Activated CD4-positive, alpha-beta T cell treated with anti-CD3 and anti-CD28 coated beads, Interleukin-2, amount 10 ng/mL, durations not matched to agents 7 days and 5 days (primary cell): ENCODE data around the gene CCDC17. TPM values are rescaled to one million over a fixed set of nuclear protein-coding genes. Genes with fewer than 3 reads are reported as not detected.
"Not testable (repeated sequence)": the region's sequence is repeated elsewhere in the genome, so short reads cannot be mapped to it uniquely, and the experiment has no call there.

Experiments
- CTCF ChIA-PET: fragments of 350-600 bp; sonication (Branson Sonifier 250); formaldehyde crosslinking; loops from one replicate; lab custom pipeline; 2021; ENCODE audit warnings: antibody characterized with exemption; lab: Charles Lee
- POLR2A ChIA-PET: fragments of 350-600 bp; sonication (Branson Sonifier 250); formaldehyde crosslinking; loops from one replicate; lab custom pipeline; 2021; ENCODE audit warnings: antibody characterized with exemption; lab: Charles Lee
- DNase-seq: peaks from one replicate; pipeline ENCODE4 v3.0.0-alpha.2; 2020
- H3K27ac Mint-ChIP-seq: one replicate; pipeline ENCODE4 v1.8.0; 2021; ENCODE audit warnings: mild to moderate bottlenecking, moderate library complexity, mixed read lengths
- H3K27me3 Mint-ChIP-seq: one replicate; pipeline ENCODE4 v1.8.0; 2021; ENCODE audit warnings: mixed read lengths
- H3K36me3 Mint-ChIP-seq: one replicate; pipeline ENCODE4 v1.8.0; 2021; ENCODE audit warnings: low read depth, mixed read lengths
- H3K4me1 Mint-ChIP-seq: one replicate; pipeline ENCODE4 v1.8.0; 2021; ENCODE audit warnings: mixed read lengths
- H3K4me3 Mint-ChIP-seq: one replicate; pipeline ENCODE4 v1.8.0; 2021; ENCODE audit warnings: mild to moderate bottlenecking, moderate library complexity, mixed read lengths
- H3K9me3 Mint-ChIP-seq: one replicate; pipeline ENCODE4 v1.8.0; 2021; ENCODE audit warnings: mixed read lengths
- total RNA-seq, 2 experiments: library from RNA; stranded (reverse); gene quantifications; one replicate each; pipeline ENCODE4 v1.2.3, GENCODE V29; 2021

Gene CCDC17
- total RNA-seq, 2 experiments from 2014 or later = 2.3 to 3.3 TPM

GRCh38 chr1:45619149-45619921, 4.5 kb downstream of the CCDC17 start:
- H3K27me3 Mint-ChIP-seq = no peaks in the 10 kb centered on the region
- H3K9me3 Mint-ChIP-seq = no peaks in the 10 kb centered on the region
- peaks cover 43% of the 10 kb centered on the region for H3K36me3 Mint-ChIP-seq
- H3K4me3 Mint-ChIP-seq = no peak overlapping the region
- peak overlapping the region; percentile 74 for H3K27ac Mint-ChIP-seq
- no peak for DNase-seq
- CTCF ChIA-PET = interaction anchor here (1.3 kb wide), 1 partner anchor 10 kb away, joined by 3 read pairs; no protein-coding TSS in a partner anchor
- H3K4me1 Mint-ChIP-seq = no peaks in the 10 kb centered on the region
- POLR2A ChIA-PET = interaction anchor here (0.7 kb wide), 1 partner anchor 36 kb away, joined by 3 read pairs; no protein-coding TSS in a partner anchor

GRCh38 chr1:45617618-45618017, 6.2 kb downstream of the CCDC17 start:
- H3K27me3 Mint-ChIP-seq = no peaks in the 10 kb centered on the region
- H3K9me3 Mint-ChIP-seq = no peaks in the 10 kb centered on the region
- DNase-seq = no peak
- H3K4me3 Mint-ChIP-seq = no peak overlapping the region
- POLR2A ChIA-PET = no interaction called here
- peaks cover 43% of the 10 kb centered on the region for H3K36me3 Mint-ChIP-seq
- CTCF ChIA-PET = no interaction called here
- no peaks in the 10 kb centered on the region for H3K4me1 Mint-ChIP-seq
- H3K27ac Mint-ChIP-seq = no peak overlapping the region

- Mint-ChIP-seq H3K4me1 (no peaks in the 10 kb centered on the region), H3K27ac (no peak overlapping the region), H3K4me3 (no peak overlapping the region), H3K27me3 (no peaks in the 10 kb centered on the region), H3K36me3 (peaks cover 50% of the 10 kb centered on the region), H3K9me3 (no peaks in the 10 kb centered on the region)
- DNase-seq = no peak
- ChIA-PET CTCF (no interaction called here), POLR2A (no interaction called here)
Measured at GRCh38 chr1:45615885-45616284, 8.0 kb downstream of the CCDC17 start.

- DNase-seq = no peak
- Mint-ChIP-seq H3K9me3 (no peaks in the 10 kb centered on the region), H3K4me3 (no peak overlapping the region), H3K4me1 (peaks cover 5% of the 10 kb centered on the region), H3K27ac (no peak overlapping the region), H3K27me3 (no peaks in the 10 kb centered on the region), H3K36me3 (peaks cover 64% of the 10 kb centered on the region)
- ChIA-PET POLR2A (no interaction called here), CTCF (interaction anchor here (0.9 to 1.5 kb wide), 2 partner anchors 16 to 20 kb away, joined by 3 to 5 read pairs; no protein-coding TSS in a partner anchor)
Measured at GRCh38 chr1:45612941-45613579, 10.8 kb downstream of the CCDC17 start.

GRCh38 chr1:45610589-45611226, 13.1 kb downstream of the CCDC17 start:
- no peaks in the 10 kb centered on the region for H3K27me3 Mint-ChIP-seq
- POLR2A ChIA-PET = no interaction called here

GRCh38 chr1:45608175-45609156, 15.4 kb downstream of the CCDC17 start:
- POLR2A ChIA-PET = no interaction called here
- CTCF ChIA-PET = no interaction called here
- DNase-seq = no peak
- no peaks in the 10 kb centered on the region for H3K9me3 Mint-ChIP-seq
- no peak overlapping the region for H3K4me3 Mint-ChIP-seq
- peak overlapping the region; percentile 44 for H3K27ac Mint-ChIP-seq
- H3K4me1 Mint-ChIP-seq = peaks cover 29% of the 10 kb centered on the region
- H3K27me3 Mint-ChIP-seq = no peaks in the 10 kb centered on the region
- peaks cover 65% of the 10 kb centered on the region for H3K36me3 Mint-ChIP-seq

More at GRCh38 chr1:45610589-45611226, 13.1 kb downstream of the CCDC17 start:
- Mint-ChIP-seq H3K4me3 (no peak overlapping the region), H3K4me1 (peaks cover 22% of the 10 kb centered on the region), H3K9me3 (no peaks in the 10 kb centered on the region), H3K27ac (peak overlapping the region; percentile 57), H3K36me3 (peaks cover 68% of the 10 kb centered on the region)
- CTCF ChIA-PET = interaction anchor here (0.6 kb wide), 2 partner anchors 10 to 45 kb away, joined by 3 to 6 read pairs; no protein-coding TSS in a partner anchor
- no peak for DNase-seq

- Mint-ChIP-seq H3K27ac (no peak overlapping the region), H3K4me1 (peaks cover 29% of the 10 kb centered on the region), H3K9me3 (no peaks in the 10 kb centered on the region), H3K36me3 (peaks cover 63% of the 10 kb centered on the region), H3K27me3 (no peaks in the 10 kb centered on the region), H3K4me3 (no peak overlapping the region)
- POLR2A ChIA-PET = no interaction called here
- no peak for DNase-seq
- CTCF ChIA-PET = no interaction called here
Measured at GRCh38 chr1:45607404-45608074, 16.3 kb downstream of the CCDC17 start.

GRCh38 chr1:45604239-45604638, 19.6 kb downstream of the CCDC17 start:
- Mint-ChIP-seq H3K27ac (no peak overlapping the region), H3K4me3 (no peak overlapping the region), H3K4me1 (peaks cover 53% of the 10 kb centered on the region), H3K9me3 (no peaks in the 10 kb centered on the region), H3K27me3 (no peaks in the 10 kb centered on the region), H3K36me3 (peaks cover 59% of the 10 kb centered on the region)
- ChIA-PET POLR2A (no interaction called here), CTCF (no interaction called here)
- DNase-seq = no peak

GRCh38 chr1:45596765-45597164, 27.1 kb downstream of the CCDC17 start:
- H3K4me3 Mint-ChIP-seq, CTCF ChIA-PET, H3K9me3 Mint-ChIP-seq, H3K27me3 Mint-ChIP-seq, DNase-seq, H3K27ac Mint-ChIP-seq, POLR2A ChIA-PET: not testable (repeated sequence)
- peaks cover 30% of the 10 kb centered on the region for H3K4me1 Mint-ChIP-seq
- H3K36me3 Mint-ChIP-seq = peaks cover 42% of the 10 kb centered on the region

GRCh38 chr1:45594412-45594811, 29.4 kb downstream of the CCDC17 start:
- peaks cover 16% of the 10 kb centered on the region for H3K4me1 Mint-ChIP-seq
- peak overlapping the region; percentile 66 for H3K27ac Mint-ChIP-seq
- CTCF ChIA-PET = no interaction called here
- POLR2A ChIA-PET = interaction anchor here (1.1 kb wide), 1 partner anchor 10 kb away, joined by 3 read pairs; no protein-coding TSS in a partner anchor
- H3K36me3 Mint-ChIP-seq = peaks cover 37% of the 10 kb centered on the region
- no peaks in the 10 kb centered on the region for H3K27me3 Mint-ChIP-seq
- H3K4me3 Mint-ChIP-seq = no peak overlapping the region
- no peak for DNase-seq
- no peaks in the 10 kb centered on the region for H3K9me3 Mint-ChIP-seq

- Mint-ChIP-seq H3K36me3 (peaks cover 22% of the 10 kb centered on the region), H3K27me3 (no peaks in the 10 kb centered on the region), H3K9me3 (no peaks in the 10 kb centered on the region), H3K4me3 (no peak overlapping the region), H3K27ac (peak overlapping the region; percentile 41), H3K4me1 (peaks cover 35% of the 10 kb centered on the region)
- no peak for DNase-seq
- CTCF ChIA-PET = interaction anchor here (0.6 kb wide), 1 partner anchor 186 kb away, joined by 3 read pairs; no protein-coding TSS in a partner anchor
- POLR2A ChIA-PET = no interaction called here
Measured at GRCh38 chr1:45589861-45590260, 34.0 kb downstream of the CCDC17 start.
